Colonic mucosa (tissue), 4 donors: ENCODE measurements around the gene UAP1. TPM values are rescaled to one million over a fixed set of nuclear protein-coding genes. Genes with fewer than 3 reads are reported as not detected.
"Not testable (repeated sequence)": the region's sequence is repeated elsewhere in the genome, so short reads cannot be mapped to it uniquely, and the experiment has no call there.

Experiments used
- DNase-seq: peaks from one replicate; pipeline ENCODE4 v3.0.0-alpha.2; 2020
- H3K27ac ChIP-seq: fragments of 200-600 bp; one replicate; pipeline ENCODE4 v1.8.0; 2021
- H3K27me3 ChIP-seq: fragments of 200-600 bp; one replicate; pipeline ENCODE4 v1.8.0; 2021
- H3K36me3 ChIP-seq: fragments of 200-600 bp; one replicate; pipeline ENCODE4 v1.8.0; 2021
- H3K4me1 ChIP-seq: fragments of 200-600 bp; one replicate; pipeline ENCODE4 v1.8.0; 2021; ENCODE audit warnings: mild to moderate bottlenecking
- H3K4me3 ChIP-seq: fragments of 200-600 bp; one replicate; pipeline ENCODE4 v1.8.0; 2021
- H3K9ac ChIP-seq, 2 donors: one replicate each; pipeline ENCODE4 v1.7.0; 2013; ENCODE audit warnings: control low read depth in 2 of 2, low read depth in 2 of 2, low read length in 2 of 2
- H3K9me3 ChIP-seq: fragments of 200-600 bp; one replicate; pipeline ENCODE4 v1.8.0; 2021
- CTCF ChIP-seq: fragments of 200-600 bp; IDR thresholded peaks from one replicate; pipeline ENCODE4 v1.8.0; 2022; ENCODE audit warnings: antibody characterized with exemption, mild to moderate bottlenecking
- intact Hi-C: fragments of 100-400 bp; cut with DNase I; formaldehyde crosslinking; loops from one replicate; pipeline ENCODE4 v1.14.1; 2022
- total RNA-seq, 2 donors: library from RNA; stranded (reverse); fragmentation: NEBNext Ultra II Directional in 1 of 2; extraction: Animal tissue kit (Norgen Biotek cat#: 25700) in 1 of 2; gene quantifications; one replicate each; pipeline ENCODE4 v1.2.1, GENCODE V29; 2021
- donor health status: healthy.
- donor health status: DM: no; HTN: no; CAD: no.
- donor health status: DM: no; HTN: no; CAD: no.

The UAP1 gene
- total RNA-seq, 2 donors from 2014 or later = 79.5 to 144 TPM

- no peaks in the 10 kb centered on the region for H3K4me1 ChIP-seq
- H3K9me3 ChIP-seq = no peaks in the 10 kb centered on the region
- no peak overlapping the region for H3K9ac ChIP-seq
- H3K36me3 ChIP-seq = no peaks in the 10 kb centered on the region
- intact Hi-C loops = loop anchor here (10.0 kb wide), 1 partner anchor 67 kb away; no protein-coding TSS in a partner anchor
- no peak for DNase-seq
- TF ChIP-seq CTCF = no peak
- no peak overlapping the region for H3K27ac ChIP-seq
- no peak overlapping the region for H3K4me3 ChIP-seq
- H3K27me3 ChIP-seq = no peaks in the 10 kb centered on the region
These were observed 10.2 kb downstream of the UAP1 start for GRCh38 chr1:162571696-162572095.

GRCh38 chr1:162573136-162573535, 11.6 kb downstream of the UAP1 start:
- no peak for TF ChIP-seq CTCF
- Histone ChIP-seq H3K9me3 (no peaks in the 10 kb centered on the region), H3K4me3 (no peak overlapping the region), H3K27ac (no peak overlapping the region), H3K4me1 (no peaks in the 10 kb centered on the region), H3K9ac (no peak overlapping the region), H3K36me3 (no peaks in the 10 kb centered on the region), H3K27me3 (no peaks in the 10 kb centered on the region)
- no peak for DNase-seq
- intact Hi-C loops = loop anchor here (10.0 kb wide), 1 partner anchor 68 kb away; no protein-coding TSS in a partner anchor

- TF ChIP-seq CTCF = no peak
- Histone ChIP-seq H3K4me1 (no peaks in the 10 kb centered on the region), H3K27me3 (no peaks in the 10 kb centered on the region), H3K36me3 (peaks cover 4% of the 10 kb centered on the region), H3K4me3 (no peak overlapping the region), H3K9ac (no peak overlapping the region), H3K27ac (no peak overlapping the region), H3K9me3 (no peaks in the 10 kb centered on the region)
- no peak for DNase-seq
- intact Hi-C loops = loop anchor here (10.0 kb wide), 1 partner anchor 73 kb away; no protein-coding TSS in a partner anchor
These were observed 16.7 kb downstream of the UAP1 start for GRCh38 chr1:162578071-162578700.

GRCh38 chr1:162578936-162579335, 17.4 kb downstream of the UAP1 start:
- Histone ChIP-seq H3K9ac (no peak overlapping the region), H3K4me1 (no peaks in the 10 kb centered on the region), H3K27me3 (no peaks in the 10 kb centered on the region), H3K36me3 (peaks cover 4% of the 10 kb centered on the region), H3K9me3 (no peaks in the 10 kb centered on the region), H3K4me3 (no peak overlapping the region), H3K27ac (no peak overlapping the region)
- intact Hi-C loops = loop anchor here (10.0 kb wide), 1 partner anchor 74 kb away; no protein-coding TSS in a partner anchor
- DNase-seq = no peak
- no peak for TF ChIP-seq CTCF

- no peak for DNase-seq
- Histone ChIP-seq H3K4me1 (no peaks in the 10 kb centered on the region), H3K9ac (no peak overlapping the region), H3K36me3 (peaks cover 4% of the 10 kb centered on the region), H3K9me3 (no peaks in the 10 kb centered on the region), H3K4me3 (no peak overlapping the region), H3K27me3 (no peaks in the 10 kb centered on the region), H3K27ac (no peak overlapping the region)
- TF ChIP-seq CTCF = no peak
- intact Hi-C loops = no loop called here
These were observed 18.8 kb downstream of the UAP1 start for GRCh38 chr1:162580308-162580707.

- intact Hi-C loops, H3K27ac ChIP-seq, H3K9ac ChIP-seq, H3K4me1 ChIP-seq, H3K9me3 ChIP-seq, DNase-seq, H3K36me3 ChIP-seq, H3K27me3 ChIP-seq, H3K4me3 ChIP-seq: not testable (repeated sequence)
These were observed 21.4 kb downstream of the UAP1 start for GRCh38 chr1:162582901-162583300.

GRCh38 chr1:162585101-162585500, 23.6 kb downstream of the UAP1 start:
- DNase-seq, H3K9ac ChIP-seq, H3K9me3 ChIP-seq, H3K4me1 ChIP-seq, H3K36me3 ChIP-seq, H3K27ac ChIP-seq, intact Hi-C loops, H3K27me3 ChIP-seq, H3K4me3 ChIP-seq: not testable (repeated sequence)
